ENCODE data around the gene MARCHF10. TPM values are rescaled to one million over a fixed set of nuclear protein-coding genes. Genes with fewer than 3 reads are reported as not detected.

The MARCHF10 gene
- total and polyA plus RNA-seq, 2 donors (not counting 1 experiment from before 2014, with no cell fraction given), result 0.17 TPM; not detected in 1

DNA sequence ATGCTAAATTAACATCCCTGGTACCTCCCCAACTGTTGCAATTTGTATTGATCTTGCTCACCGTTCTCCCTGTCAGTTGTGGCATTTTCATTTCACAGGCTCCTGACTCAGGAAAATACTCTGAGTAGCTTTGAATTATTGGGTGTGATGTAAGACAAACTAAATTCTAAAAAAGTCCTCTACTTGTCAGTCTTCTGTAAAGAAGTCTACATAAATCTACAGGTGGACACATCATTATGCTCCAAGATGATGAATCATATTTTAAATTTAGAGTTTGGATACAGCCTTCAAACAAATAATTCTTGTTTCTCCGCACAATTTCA lies 47.2 kb downstream of the MARCHF10 start:
- no peak for DNase-seq (ENCODE audit: low read depth in 2 of 2)
- Histone ChIP-seq H3K36me3 (ENCODE audit: control insufficient read depth, insufficient read depth, low read length) (no peaks in the 10 kb centered on the region), H3K4me2 (ENCODE audit: extremely low read depth, insufficient read depth, low read length) (no peak overlapping the region), H3K4me3 (replicated peaks in 1 of 4; ENCODE audit: control extremely low read depth in 1 of 4, insufficient read depth in 1 of 4, low read depth in 3 of 4, low read length in 4 of 4) (no peak overlapping the region), H3K4me1 (ENCODE audit: control insufficient read depth, extremely low read depth, insufficient read depth, low read length) (peaks cover 3% of the 10 kb centered on the region), H3K9me3 (ENCODE audit: control insufficient read depth, insufficient read depth, low read depth, low read length) (no peaks in the 10 kb centered on the region), H4K20me1 (ENCODE audit: control insufficient read depth, extremely low read depth, insufficient read depth, low read length) (no peaks in the 10 kb centered on the region), H3K27me3 (ENCODE audit: control insufficient read depth, insufficient read depth, low read length) (no peaks in the 10 kb centered on the region), H3K79me2 (ENCODE audit: control insufficient read depth, insufficient read depth, low read length) (no peaks in the 10 kb centered on the region), H3K27ac (ENCODE audit: insufficient read depth, low read length) (no peak overlapping the region), H3K9ac (ENCODE audit: insufficient read depth, low read length) (no peak overlapping the region), H2AFZ (ENCODE audit: low read length) (no peak overlapping the region)
- TF ChIP-seq, protein P1, sequence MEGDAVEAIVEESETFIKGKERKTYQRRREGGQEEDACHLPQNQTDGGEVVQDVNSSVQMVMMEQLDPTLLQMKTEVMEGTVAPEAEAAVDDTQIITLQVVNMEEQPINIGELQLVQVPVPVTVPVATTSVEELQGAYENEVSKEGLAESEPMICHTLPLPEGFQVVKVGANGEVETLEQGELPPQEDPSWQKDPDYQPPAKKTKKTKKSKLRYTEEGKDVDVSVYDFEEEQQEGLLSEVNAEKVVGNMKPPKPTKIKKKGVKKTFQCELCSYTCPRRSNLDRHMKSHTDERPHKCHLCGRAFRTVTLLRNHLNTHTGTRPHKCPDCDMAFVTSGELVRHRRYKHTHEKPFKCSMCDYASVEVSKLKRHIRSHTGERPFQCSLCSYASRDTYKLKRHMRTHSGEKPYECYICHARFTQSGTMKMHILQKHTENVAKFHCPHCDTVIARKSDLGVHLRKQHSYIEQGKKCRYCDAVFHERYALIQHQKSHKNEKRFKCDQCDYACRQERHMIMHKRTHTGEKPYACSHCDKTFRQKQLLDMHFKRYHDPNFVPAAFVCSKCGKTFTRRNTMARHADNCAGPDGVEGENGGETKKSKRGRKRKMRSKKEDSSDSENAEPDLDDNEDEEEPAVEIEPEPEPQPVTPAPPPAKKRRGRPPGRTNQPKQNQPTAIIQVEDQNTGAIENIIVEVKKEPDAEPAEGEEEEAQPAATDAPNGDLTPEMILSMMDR (conservative IDR thresholded peaks at IDR 0.05 in 1 of 2, IDR thresholded peaks at IDR 0.05 in 1 of 2; ENCODE audit: low read depth in 1 of 2, low read length in 2 of 2), result no peak
- no peak for TF ChIP-seq EZH2 (IDR thresholded peaks at IDR 0.05; ENCODE audit: low read length, missing control alignments)

DNA sequence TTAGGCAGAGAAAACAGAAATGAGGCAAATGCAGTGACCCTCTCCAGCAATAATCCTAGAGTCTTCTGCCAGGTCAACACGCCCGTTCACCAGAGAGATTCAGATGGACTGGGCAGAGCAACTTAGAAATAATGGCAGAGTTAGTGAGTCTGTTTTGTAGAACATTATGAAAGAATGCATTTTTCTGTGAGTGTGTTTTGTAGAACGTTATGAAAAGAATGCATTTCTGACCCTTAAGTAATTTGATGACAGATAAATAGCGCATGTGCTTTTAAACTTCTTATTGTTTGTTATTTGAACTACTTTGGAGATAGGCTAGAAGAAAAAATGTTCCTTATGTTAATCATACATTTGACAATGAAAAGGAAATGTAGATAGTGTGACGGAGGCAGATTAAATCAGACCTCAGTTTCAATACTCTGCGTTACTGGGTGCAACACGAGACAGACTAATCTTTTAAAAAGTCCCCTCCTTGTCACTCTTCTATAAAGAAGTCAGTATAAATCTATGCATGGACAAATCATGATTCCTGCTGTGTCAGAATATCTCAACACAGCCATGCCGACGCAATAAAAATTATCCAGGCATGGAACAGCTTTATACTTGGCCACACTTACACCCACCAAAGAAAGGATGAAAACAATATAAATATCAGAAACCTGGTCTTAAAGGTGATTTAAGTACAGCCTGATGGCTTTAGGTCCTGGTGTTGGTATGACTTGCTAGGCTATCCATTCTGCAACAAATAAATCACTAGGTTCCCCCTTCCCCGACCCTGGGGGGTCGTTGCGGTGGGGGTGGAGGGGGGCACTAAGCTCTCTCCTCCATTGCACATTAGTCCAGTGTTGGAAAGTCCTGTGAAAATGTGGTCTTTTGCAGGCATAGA lies 47.8 kb downstream of the MARCHF10 start:
- Histone ChIP-seq H4K20me1 (ENCODE audit: control insufficient read depth, extremely low read depth, insufficient read depth, low read length) (no peaks in the 10 kb centered on the region), H2AFZ (ENCODE audit: low read length) (no peak overlapping the region), H3K9ac (ENCODE audit: insufficient read depth, low read length) (no peak overlapping the region), H3K4me3 (replicated peaks in 1 of 4; ENCODE audit: control extremely low read depth in 1 of 4, insufficient read depth in 1 of 4, low read depth in 3 of 4, low read length in 4 of 4) (no peak overlapping the region), H3K27ac (ENCODE audit: insufficient read depth, low read length) (peak overlapping the region; percentile 25), H3K79me2 (ENCODE audit: control insufficient read depth, insufficient read depth, low read length) (no peaks in the 10 kb centered on the region), H3K9me3 (ENCODE audit: control insufficient read depth, insufficient read depth, low read depth, low read length) (no peaks in the 10 kb centered on the region), H3K36me3 (ENCODE audit: control insufficient read depth, insufficient read depth, low read length) (no peaks in the 10 kb centered on the region), H3K27me3 (ENCODE audit: control insufficient read depth, insufficient read depth, low read length) (no peaks in the 10 kb centered on the region), H3K4me1 (ENCODE audit: control insufficient read depth, extremely low read depth, insufficient read depth, low read length) (peaks cover 3% of the 10 kb centered on the region), H3K4me2 (ENCODE audit: extremely low read depth, insufficient read depth, low read length) (peak overlapping the region; percentile 5)
- TF ChIP-seq, protein P1 (conservative IDR thresholded peaks at IDR 0.05 in 1 of 2, IDR thresholded peaks at IDR 0.05 in 1 of 2; ENCODE audit: low read depth in 1 of 2, low read length in 2 of 2), result no peak
- TF ChIP-seq EZH2 (IDR thresholded peaks at IDR 0.05; ENCODE audit: low read length, missing control alignments), result no peak
- DNase-seq (ENCODE audit: low read depth in 2 of 2), result peak; percentile 73 to 75

DNA sequence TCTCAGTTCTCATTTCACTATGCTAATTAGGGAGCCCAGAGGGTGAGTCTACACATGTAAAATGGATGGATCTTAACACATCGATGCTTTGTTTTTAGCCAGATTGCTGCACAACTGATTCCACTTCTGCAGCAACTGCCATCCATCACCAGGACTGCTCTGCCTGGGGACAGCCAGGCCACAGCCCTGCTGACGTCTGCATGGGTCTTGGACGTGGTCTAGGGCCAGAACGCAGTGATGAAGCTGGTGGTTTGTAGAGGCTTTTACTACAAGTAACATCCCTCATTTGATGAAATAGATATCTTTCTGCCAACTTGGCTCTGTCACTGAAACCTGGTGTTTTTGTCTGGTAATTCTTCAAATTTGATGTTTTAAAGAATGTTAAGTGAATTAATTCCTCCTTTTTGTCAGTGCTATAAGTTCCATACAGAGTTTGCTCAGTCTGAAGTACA lies 50.6 kb downstream of the MARCHF10 start:
- Histone ChIP-seq H3K4me3 (replicated peaks in 1 of 4; ENCODE audit: control extremely low read depth in 1 of 4, insufficient read depth in 1 of 4, low read depth in 3 of 4, low read length in 4 of 4) (no peak overlapping the region), H3K4me1 (ENCODE audit: control insufficient read depth, extremely low read depth, insufficient read depth, low read length) (peaks cover 3% of the 10 kb centered on the region), H3K79me2 (ENCODE audit: control insufficient read depth, insufficient read depth, low read length) (no peaks in the 10 kb centered on the region), H3K27me3 (ENCODE audit: control insufficient read depth, insufficient read depth, low read length) (no peaks in the 10 kb centered on the region), H4K20me1 (ENCODE audit: control insufficient read depth, extremely low read depth, insufficient read depth, low read length) (no peaks in the 10 kb centered on the region), H3K9ac (ENCODE audit: insufficient read depth, low read length) (no peak overlapping the region), H3K27ac (ENCODE audit: insufficient read depth, low read length) (no peak overlapping the region), H3K9me3 (ENCODE audit: control insufficient read depth, insufficient read depth, low read depth, low read length) (no peaks in the 10 kb centered on the region), H3K4me2 (ENCODE audit: extremely low read depth, insufficient read depth, low read length) (no peak overlapping the region), H2AFZ (ENCODE audit: low read length) (no peak overlapping the region), H3K36me3 (ENCODE audit: control insufficient read depth, insufficient read depth, low read length) (no peaks in the 10 kb centered on the region)
- DNase-seq (ENCODE audit: low read depth in 2 of 2), result peak; percentile 58 to 89
- TF ChIP-seq, protein P1 (conservative IDR thresholded peaks at IDR 0.05 in 1 of 2, IDR thresholded peaks at IDR 0.05 in 1 of 2; ENCODE audit: low read depth in 1 of 2, low read length in 2 of 2), result no peak
- no peak for TF ChIP-seq EZH2 (IDR thresholded peaks at IDR 0.05; ENCODE audit: low read length, missing control alignments)

Measured in fibroblast of lung (primary cell).